ENCODE measurements around the gene ARHGEF40. TPM values are rescaled to one million over a fixed set of nuclear protein-coding genes. Genes with fewer than 3 reads are reported as not detected.

ARHGEF40 gene
- total RNA-seq, 1 experiment from 2014 or later: 74.2 TPM

DNA sequence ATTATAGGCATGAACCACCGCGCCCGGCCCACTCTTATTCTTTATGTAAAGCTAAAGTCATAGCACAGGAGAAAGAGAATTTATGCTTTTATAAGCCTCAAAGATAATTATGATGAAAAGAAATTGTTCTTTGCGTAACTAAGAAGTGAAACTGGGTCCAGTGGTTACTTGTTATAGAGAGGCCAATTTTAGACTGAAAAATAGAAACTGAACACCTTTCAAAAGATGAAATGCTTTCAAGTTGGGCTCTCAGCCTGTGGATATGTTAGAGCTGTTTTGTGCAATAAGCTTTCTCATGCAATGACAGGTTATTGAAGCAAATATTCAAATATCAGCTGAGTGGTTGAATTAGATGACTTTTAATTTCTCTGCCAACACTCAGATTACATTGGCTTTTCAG, 38.7 kb downstream of the ARHGEF40 start:
- TF ChIP-seq ESRRA (CRISPR knock-in tag; IDR thresholded peaks at IDR 0.05; ENCODE audit: borderline replicate concordance): no peak
- TF ChIP-seq, protein P1, sequence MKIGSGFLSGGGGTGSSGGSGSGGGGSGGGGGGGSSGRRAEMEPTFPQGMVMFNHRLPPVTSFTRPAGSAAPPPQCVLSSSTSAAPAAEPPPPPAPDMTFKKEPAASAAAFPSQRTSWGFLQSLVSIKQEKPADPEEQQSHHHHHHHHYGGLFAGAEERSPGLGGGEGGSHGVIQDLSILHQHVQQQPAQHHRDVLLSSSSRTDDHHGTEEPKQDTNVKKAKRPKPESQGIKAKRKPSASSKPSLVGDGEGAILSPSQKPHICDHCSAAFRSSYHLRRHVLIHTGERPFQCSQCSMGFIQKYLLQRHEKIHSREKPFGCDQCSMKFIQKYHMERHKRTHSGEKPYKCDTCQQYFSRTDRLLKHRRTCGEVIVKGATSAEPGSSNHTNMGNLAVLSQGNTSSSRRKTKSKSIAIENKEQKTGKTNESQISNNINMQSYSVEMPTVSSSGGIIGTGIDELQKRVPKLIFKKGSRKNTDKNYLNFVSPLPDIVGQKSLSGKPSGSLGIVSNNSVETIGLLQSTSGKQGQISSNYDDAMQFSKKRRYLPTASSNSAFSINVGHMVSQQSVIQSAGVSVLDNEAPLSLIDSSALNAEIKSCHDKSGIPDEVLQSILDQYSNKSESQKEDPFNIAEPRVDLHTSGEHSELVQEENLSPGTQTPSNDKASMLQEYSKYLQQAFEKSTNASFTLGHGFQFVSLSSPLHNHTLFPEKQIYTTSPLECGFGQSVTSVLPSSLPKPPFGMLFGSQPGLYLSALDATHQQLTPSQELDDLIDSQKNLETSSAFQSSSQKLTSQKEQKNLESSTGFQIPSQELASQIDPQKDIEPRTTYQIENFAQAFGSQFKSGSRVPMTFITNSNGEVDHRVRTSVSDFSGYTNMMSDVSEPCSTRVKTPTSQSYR (CRISPR knock-in tag; IDR thresholded peaks at IDR 0.05): no peak
- TF ChIP-seq, protein P2, sequence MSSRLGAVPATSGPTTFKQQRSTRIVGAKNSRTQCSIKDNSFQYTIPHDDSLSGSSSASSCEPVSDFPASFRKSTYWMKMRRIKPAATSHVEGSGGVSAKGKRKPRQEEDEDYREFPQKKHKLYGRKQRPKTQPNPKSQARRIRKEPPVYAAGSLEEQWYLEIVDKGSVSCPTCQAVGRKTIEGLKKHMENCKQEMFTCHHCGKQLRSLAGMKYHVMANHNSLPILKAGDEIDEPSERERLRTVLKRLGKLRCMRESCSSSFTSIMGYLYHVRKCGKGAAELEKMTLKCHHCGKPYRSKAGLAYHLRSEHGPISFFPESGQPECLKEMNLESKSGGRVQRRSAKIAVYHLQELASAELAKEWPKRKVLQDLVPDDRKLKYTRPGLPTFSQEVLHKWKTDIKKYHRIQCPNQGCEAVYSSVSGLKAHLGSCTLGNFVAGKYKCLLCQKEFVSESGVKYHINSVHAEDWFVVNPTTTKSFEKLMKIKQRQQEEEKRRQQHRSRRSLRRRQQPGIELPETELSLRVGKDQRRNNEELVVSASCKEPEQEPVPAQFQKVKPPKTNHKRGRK (CRISPR knock-in tag; IDR thresholded peaks at IDR 0.05; ENCODE audit: borderline replicate concordance): no peak
- TF ChIP-seq OVOL2 (CRISPR knock-in tag; IDR thresholded peaks at IDR 0.05; ENCODE audit: borderline replicate concordance): no peak
- no peak for TF ChIP-seq ATF1 (CRISPR knock-in tag; IDR thresholded peaks at IDR 0.05)
- no peak for TF ChIP-seq GTF2I (CRISPR knock-in tag; conservative IDR thresholded peaks at IDR 0.05)
- no peak for TF ChIP-seq ZNF396 (CRISPR knock-in tag; IDR thresholded peaks at IDR 0.05; ENCODE audit: borderline replicate concordance)
- TF ChIP-seq ZNF423 (CRISPR knock-in tag; IDR thresholded peaks at IDR 0.05): no peak
- TF ChIP-seq, protein P3, sequence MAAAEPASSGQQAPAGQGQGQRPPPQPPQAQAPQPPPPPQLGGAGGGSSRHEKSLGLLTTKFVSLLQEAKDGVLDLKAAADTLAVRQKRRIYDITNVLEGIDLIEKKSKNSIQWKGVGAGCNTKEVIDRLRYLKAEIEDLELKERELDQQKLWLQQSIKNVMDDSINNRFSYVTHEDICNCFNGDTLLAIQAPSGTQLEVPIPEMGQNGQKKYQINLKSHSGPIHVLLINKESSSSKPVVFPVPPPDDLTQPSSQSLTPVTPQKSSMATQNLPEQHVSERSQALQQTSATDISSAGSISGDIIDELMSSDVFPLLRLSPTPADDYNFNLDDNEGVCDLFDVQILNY (CRISPR knock-in tag; IDR thresholded peaks at IDR 0.05): no peak
- TF ChIP-seq RORB (CRISPR knock-in tag; IDR thresholded peaks at IDR 0.05): no peak
- TF ChIP-seq, protein P4, sequence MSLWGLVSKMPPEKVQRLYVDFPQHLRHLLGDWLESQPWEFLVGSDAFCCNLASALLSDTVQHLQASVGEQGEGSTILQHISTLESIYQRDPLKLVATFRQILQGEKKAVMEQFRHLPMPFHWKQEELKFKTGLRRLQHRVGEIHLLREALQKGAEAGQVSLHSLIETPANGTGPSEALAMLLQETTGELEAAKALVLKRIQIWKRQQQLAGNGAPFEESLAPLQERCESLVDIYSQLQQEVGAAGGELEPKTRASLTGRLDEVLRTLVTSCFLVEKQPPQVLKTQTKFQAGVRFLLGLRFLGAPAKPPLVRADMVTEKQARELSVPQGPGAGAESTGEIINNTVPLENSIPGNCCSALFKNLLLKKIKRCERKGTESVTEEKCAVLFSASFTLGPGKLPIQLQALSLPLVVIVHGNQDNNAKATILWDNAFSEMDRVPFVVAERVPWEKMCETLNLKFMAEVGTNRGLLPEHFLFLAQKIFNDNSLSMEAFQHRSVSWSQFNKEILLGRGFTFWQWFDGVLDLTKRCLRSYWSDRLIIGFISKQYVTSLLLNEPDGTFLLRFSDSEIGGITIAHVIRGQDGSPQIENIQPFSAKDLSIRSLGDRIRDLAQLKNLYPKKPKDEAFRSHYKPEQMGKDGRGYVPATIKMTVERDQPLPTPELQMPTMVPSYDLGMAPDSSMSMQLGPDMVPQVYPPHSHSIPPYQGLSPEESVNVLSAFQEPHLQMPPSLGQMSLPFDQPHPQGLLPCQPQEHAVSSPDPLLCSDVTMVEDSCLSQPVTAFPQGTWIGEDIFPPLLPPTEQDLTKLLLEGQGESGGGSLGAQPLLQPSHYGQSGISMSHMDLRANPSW (CRISPR knock-in tag; conservative IDR thresholded peaks at IDR 0.05; ENCODE audit: low read depth): no peak
- TF ChIP-seq ZNF263 (CRISPR knock-in tag; IDR thresholded peaks at IDR 0.05; ENCODE audit: low read depth): no peak
- no peak for TF ChIP-seq ELF4 (CRISPR knock-in tag; IDR thresholded peaks at IDR 0.05; ENCODE audit: low read depth)
- H3K27ac Mint-ChIP-seq: no peak overlapping the region
- H3K9me3 Mint-ChIP-seq: no peaks in the 10 kb centered on the region
- H3K27me3 Mint-ChIP-seq (ENCODE audit: low read depth): no peaks in the 10 kb centered on the region
- POLR2A ChIA-PET: interaction anchor here (0.5 to 1.8 kb wide), 3 partner anchors 15 to 111 kb away, joined by 3 to 7 read pairs (median 3); no protein-coding TSS in a partner anchor
- ATAC-seq (no peak), DNase-seq (ENCODE audit: low spot score) (no peak)
- H3K36me3 Mint-ChIP-seq: no peaks in the 10 kb centered on the region
- no peak overlapping the region for H3K4me3 Mint-ChIP-seq
- peaks cover 45% of the 10 kb centered on the region for H3K4me1 Mint-ChIP-seq
- CTCF ChIA-PET: interaction anchor here (1.0 to 8.6 kb wide), 5 partner anchors 14 to 94 kb away, joined by 3 to 321 read pairs (median 8); partner anchors contain the start of gene ARHGEF40

DNA sequence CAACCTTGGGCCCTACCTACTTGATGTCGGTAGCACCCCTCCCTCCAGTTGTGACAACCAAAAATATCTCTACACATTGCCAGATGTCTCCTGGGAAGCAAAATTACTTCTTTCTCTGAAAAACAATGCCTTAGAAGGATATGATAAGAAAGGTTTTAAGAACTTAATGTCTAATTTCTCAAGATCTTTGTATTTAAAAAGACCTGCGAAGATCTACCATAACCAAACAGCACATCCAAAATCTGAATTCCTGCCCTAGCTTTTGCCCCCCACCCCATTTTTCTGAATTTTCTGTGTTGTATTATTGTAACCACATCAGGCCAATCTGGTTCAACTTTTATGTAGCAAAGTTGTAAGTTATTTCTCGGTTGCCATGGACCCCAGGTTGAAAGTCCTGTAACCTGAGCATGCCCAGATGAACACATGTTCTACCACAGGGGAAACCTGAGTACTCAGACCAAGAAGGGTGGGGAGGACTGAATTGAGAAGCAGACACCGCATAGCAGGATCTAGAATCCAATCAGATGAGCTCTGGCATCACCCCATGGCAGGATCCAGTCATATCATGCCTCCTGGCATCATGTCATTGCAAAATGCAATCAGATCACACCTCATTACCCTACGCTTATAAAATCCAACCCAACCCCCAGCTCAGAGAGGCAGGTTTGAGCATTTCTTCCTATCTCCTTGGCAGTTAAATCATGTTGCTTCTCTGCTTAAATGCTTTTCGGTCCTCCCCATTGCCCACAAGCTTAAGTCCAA, 39.5 kb downstream of the ARHGEF40 start:
- ATAC-seq (peak; percentile 59), DNase-seq (ENCODE audit: low spot score) (no peak)
- POLR2A ChIA-PET: interaction anchor here (0.6 kb wide), 2 partner anchors 47 to 110 kb away, joined by 3 read pairs; no protein-coding TSS in a partner anchor
- H3K27ac Mint-ChIP-seq: peak overlapping the region; percentile 11; the same call in 1 of the 2 replicates
- H3K36me3 Mint-ChIP-seq: no peaks in the 10 kb centered on the region
- H3K27me3 Mint-ChIP-seq (ENCODE audit: low read depth): no peaks in the 10 kb centered on the region
- H3K4me3 Mint-ChIP-seq: no peak overlapping the region
- CTCF ChIA-PET: interaction anchor here (0.7 to 8.6 kb wide), 7 partner anchors 15 to 95 kb away, joined by 3 to 321 read pairs (median 6); no protein-coding TSS in a partner anchor
- H3K4me1 Mint-ChIP-seq: peaks cover 43% of the 10 kb centered on the region
- no peaks in the 10 kb centered on the region for H3K9me3 Mint-ChIP-seq
- TF ChIP-seq OVOL2 (CRISPR knock-in tag; IDR thresholded peaks at IDR 0.05; ENCODE audit: borderline replicate concordance): no peak
- TF ChIP-seq, protein P5, sequence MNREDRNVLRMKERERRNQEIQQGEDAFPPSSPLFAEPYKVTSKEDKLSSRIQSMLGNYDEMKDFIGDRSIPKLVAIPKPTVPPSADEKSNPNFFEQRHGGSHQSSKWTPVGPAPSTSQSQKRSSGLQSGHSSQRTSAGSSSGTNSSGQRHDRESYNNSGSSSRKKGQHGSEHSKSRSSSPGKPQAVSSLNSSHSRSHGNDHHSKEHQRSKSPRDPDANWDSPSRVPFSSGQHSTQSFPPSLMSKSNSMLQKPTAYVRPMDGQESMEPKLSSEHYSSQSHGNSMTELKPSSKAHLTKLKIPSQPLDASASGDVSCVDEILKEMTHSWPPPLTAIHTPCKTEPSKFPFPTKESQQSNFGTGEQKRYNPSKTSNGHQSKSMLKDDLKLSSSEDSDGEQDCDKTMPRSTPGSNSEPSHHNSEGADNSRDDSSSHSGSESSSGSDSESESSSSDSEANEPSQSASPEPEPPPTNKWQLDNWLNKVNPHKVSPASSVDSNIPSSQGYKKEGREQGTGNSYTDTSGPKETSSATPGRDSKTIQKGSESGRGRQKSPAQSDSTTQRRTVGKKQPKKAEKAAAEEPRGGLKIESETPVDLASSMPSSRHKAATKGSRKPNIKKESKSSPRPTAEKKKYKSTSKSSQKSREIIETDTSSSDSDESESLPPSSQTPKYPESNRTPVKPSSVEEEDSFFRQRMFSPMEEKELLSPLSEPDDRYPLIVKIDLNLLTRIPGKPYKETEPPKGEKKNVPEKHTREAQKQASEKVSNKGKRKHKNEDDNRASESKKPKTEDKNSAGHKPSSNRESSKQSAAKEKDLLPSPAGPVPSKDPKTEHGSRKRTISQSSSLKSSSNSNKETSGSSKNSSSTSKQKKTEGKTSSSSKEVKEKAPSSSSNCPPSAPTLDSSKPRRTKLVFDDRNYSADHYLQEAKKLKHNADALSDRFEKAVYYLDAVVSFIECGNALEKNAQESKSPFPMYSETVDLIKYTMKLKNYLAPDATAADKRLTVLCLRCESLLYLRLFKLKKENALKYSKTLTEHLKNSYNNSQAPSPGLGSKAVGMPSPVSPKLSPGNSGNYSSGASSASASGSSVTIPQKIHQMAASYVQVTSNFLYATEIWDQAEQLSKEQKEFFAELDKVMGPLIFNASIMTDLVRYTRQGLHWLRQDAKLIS (CRISPR knock-in tag; IDR thresholded peaks at IDR 0.05; ENCODE audit: borderline replicate concordance): no peak
- TF ChIP-seq, protein P6, sequence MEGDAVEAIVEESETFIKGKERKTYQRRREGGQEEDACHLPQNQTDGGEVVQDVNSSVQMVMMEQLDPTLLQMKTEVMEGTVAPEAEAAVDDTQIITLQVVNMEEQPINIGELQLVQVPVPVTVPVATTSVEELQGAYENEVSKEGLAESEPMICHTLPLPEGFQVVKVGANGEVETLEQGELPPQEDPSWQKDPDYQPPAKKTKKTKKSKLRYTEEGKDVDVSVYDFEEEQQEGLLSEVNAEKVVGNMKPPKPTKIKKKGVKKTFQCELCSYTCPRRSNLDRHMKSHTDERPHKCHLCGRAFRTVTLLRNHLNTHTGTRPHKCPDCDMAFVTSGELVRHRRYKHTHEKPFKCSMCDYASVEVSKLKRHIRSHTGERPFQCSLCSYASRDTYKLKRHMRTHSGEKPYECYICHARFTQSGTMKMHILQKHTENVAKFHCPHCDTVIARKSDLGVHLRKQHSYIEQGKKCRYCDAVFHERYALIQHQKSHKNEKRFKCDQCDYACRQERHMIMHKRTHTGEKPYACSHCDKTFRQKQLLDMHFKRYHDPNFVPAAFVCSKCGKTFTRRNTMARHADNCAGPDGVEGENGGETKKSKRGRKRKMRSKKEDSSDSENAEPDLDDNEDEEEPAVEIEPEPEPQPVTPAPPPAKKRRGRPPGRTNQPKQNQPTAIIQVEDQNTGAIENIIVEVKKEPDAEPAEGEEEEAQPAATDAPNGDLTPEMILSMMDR (IDR thresholded peaks at IDR 0.05): no peak
- TF ChIP-seq, protein P7, sequence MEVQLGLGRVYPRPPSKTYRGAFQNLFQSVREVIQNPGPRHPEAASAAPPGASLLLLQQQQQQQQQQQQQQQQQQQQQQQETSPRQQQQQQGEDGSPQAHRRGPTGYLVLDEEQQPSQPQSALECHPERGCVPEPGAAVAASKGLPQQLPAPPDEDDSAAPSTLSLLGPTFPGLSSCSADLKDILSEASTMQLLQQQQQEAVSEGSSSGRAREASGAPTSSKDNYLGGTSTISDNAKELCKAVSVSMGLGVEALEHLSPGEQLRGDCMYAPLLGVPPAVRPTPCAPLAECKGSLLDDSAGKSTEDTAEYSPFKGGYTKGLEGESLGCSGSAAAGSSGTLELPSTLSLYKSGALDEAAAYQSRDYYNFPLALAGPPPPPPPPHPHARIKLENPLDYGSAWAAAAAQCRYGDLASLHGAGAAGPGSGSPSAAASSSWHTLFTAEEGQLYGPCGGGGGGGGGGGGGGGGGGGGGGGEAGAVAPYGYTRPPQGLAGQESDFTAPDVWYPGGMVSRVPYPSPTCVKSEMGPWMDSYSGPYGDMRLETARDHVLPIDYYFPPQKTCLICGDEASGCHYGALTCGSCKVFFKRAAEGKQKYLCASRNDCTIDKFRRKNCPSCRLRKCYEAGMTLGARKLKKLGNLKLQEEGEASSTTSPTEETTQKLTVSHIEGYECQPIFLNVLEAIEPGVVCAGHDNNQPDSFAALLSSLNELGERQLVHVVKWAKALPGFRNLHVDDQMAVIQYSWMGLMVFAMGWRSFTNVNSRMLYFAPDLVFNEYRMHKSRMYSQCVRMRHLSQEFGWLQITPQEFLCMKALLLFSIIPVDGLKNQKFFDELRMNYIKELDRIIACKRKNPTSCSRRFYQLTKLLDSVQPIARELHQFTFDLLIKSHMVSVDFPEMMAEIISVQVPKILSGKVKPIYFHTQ (CRISPR knock-in tag; IDR thresholded peaks at IDR 0.05): no peak

Measured in WTC11 (cell line).